SIG-M5 treated with dmso at 0.1 percent for 504 hours (cell line): Measurements from ENCODE around the gene SIAH3.
"Not testable (repeated sequence)": the region's sequence is repeated elsewhere in the genome, so short reads cannot be mapped to it uniquely, and the experiment has no call there.

ENCODE experiments used
- DNase-seq: peaks from one replicate; lab custom pipeline; 2025; ENCODE audit not compliant: unreplicated experiment; lab: John Stamatoyannopoulos, UW

The SIAH3 gene

GRCh38 chr13:45851171-45851921 lies at the start of gene SIAH3:
SIAH3 (minus strand) TSS chr13:45851753; CDS start chr13:45851629, 124 bp downstream.
- DNase-seq: no peak

GRCh38 chr13:45899406-45899805 lies 47.9 kb upstream of the SIAH3 start:
- DNase-seq: no peak

GRCh38 chr13:45897562-45897961 lies 46.0 kb upstream of the SIAH3 start:
- DNase-seq: no peak

- no peak for DNase-seq
Measured at GRCh38 chr13:45896285-45896684, 44.7 kb upstream of the SIAH3 start.

- no peak for DNase-seq
Measured at GRCh38 chr13:45895881-45896280, 44.3 kb upstream of the SIAH3 start.

GRCh38 chr13:45892513-45892912 lies 41.0 kb upstream of the SIAH3 start:
- DNase-seq: no peak

GRCh38 chr13:45889590-45890243 lies 38.2 kb upstream of the SIAH3 start:
- no peak for DNase-seq

GRCh38 chr13:45886466-45886865 lies 34.9 kb upstream of the SIAH3 start:
- no peak for DNase-seq

- DNase-seq: no peak
Measured at GRCh38 chr13:45885194-45885593, 33.6 kb upstream of the SIAH3 start.

GRCh38 chr13:45882626-45883025 lies 31.1 kb upstream of the SIAH3 start:
- no peak for DNase-seq

- no peak for DNase-seq
Measured at GRCh38 chr13:45881353-45881752, 29.8 kb upstream of the SIAH3 start.

GRCh38 chr13:45880242-45880641 lies 28.7 kb upstream of the SIAH3 start:
- DNase-seq: no peak

- no peak for DNase-seq
Measured at GRCh38 chr13:45879666-45880065, 28.1 kb upstream of the SIAH3 start.

GRCh38 chr13:45878966-45879365 lies 27.4 kb upstream of the SIAH3 start:
- DNase-seq: no peak

GRCh38 chr13:45876781-45877180 lies 25.2 kb upstream of the SIAH3 start:
- no peak for DNase-seq

- DNase-seq: no peak
Measured at GRCh38 chr13:45875951-45876350, 24.4 kb upstream of the SIAH3 start.

- DNase-seq: no peak
Measured at GRCh38 chr13:45873491-45874325, 22.2 kb upstream of the SIAH3 start.

GRCh38 chr13:45872566-45872965 lies 21.0 kb upstream of the SIAH3 start:
- DNase-seq: no peak

- not testable (repeated sequence) for DNase-seq
Measured at GRCh38 chr13:45871201-45871600, 19.6 kb upstream of the SIAH3 start.

GRCh38 chr13:45870232-45870631 lies 18.7 kb upstream of the SIAH3 start:
- no peak for DNase-seq

- DNase-seq: no peak
Measured at GRCh38 chr13:45865414-45865813, 13.9 kb upstream of the SIAH3 start.
